GM13977 (cell line): ENCODE results near the gene CAMTA1.

Experiments
- DNase-seq: peaks from one replicate; pipeline ENCODE4 v3.0.0; 2012; ENCODE audit warnings: low spot score
- CTCF ChIP-seq: IDR thresholded peaks from 2 replicates; pipeline ENCODE4 v1.5.1; 2012; ENCODE audit warnings: mild to moderate bottlenecking, control low read depth; ENCODE audit not compliant: insufficient read depth; ENCODE audit errors: extremely low read depth, missing control alignments
- in situ Hi-C: fragments of 300-500 bp; cut with MboI; formaldehyde crosslinking; loops from one replicate; pipeline ENCODE4 v1.12.0; 2022; ENCODE audit warnings: low sequenced_read_pairs, low pct_unique_long_range_greater_than_20kb, mixed read lengths, inconsistent platforms; ENCODE audit not compliant: unreplicated experiment

Gene CAMTA1

GRCh38 chr1:7467476-7468175 lies 682.4 kb downstream of the CAMTA1 start:
- no peak for DNase-seq
- in situ Hi-C loops: no loop called here
- no peak for TF ChIP-seq CTCF

GRCh38 chr1:7468248-7468647 lies 683.0 kb downstream of the CAMTA1 start:
- in situ Hi-C loops: no loop called here
- TF ChIP-seq CTCF: no peak
- no peak for DNase-seq

GRCh38 chr1:7469255-7469938 lies 684.1 kb downstream of the CAMTA1 start:
- in situ Hi-C loops: no loop called here
- no peak for DNase-seq
- TF ChIP-seq CTCF: no peak

- in situ Hi-C loops: no loop called here
- no peak for TF ChIP-seq CTCF
These were observed 685.8 kb downstream of the CAMTA1 start for GRCh38 chr1:7470904-7471638.

GRCh38 chr1:7471836-7472235 lies 686.6 kb downstream of the CAMTA1 start:
- DNase-seq: no peak
- in situ Hi-C loops: no loop called here
- no peak for TF ChIP-seq CTCF

More at GRCh38 chr1:7470904-7471638, 685.8 kb downstream of the CAMTA1 start:
- DNase-seq: no peak

- in situ Hi-C loops: no loop called here
- no peak for DNase-seq
- no peak for TF ChIP-seq CTCF
These were observed 688.2 kb downstream of the CAMTA1 start for GRCh38 chr1:7473223-7474142.
